Measurements from ENCODE around the gene ZNF785. TPM values are rescaled to one million over a fixed set of nuclear protein-coding genes. Genes with fewer than 3 reads are reported as not detected.
A peak's percentile ranks its signal among the peaks of the same experiment; 100 is the strongest.
"Not testable (repeated sequence)": the region's sequence is repeated elsewhere in the genome, so short reads cannot be mapped to it uniquely, and the experiment has no call there.

The ZNF785 gene
- total RNA-seq (2014; rRNA removed; shearing (Covaris generic); ENCODE audit: low replicate concordance) = 2.8 and 7.6 TPM in 2 replicates

DNA sequence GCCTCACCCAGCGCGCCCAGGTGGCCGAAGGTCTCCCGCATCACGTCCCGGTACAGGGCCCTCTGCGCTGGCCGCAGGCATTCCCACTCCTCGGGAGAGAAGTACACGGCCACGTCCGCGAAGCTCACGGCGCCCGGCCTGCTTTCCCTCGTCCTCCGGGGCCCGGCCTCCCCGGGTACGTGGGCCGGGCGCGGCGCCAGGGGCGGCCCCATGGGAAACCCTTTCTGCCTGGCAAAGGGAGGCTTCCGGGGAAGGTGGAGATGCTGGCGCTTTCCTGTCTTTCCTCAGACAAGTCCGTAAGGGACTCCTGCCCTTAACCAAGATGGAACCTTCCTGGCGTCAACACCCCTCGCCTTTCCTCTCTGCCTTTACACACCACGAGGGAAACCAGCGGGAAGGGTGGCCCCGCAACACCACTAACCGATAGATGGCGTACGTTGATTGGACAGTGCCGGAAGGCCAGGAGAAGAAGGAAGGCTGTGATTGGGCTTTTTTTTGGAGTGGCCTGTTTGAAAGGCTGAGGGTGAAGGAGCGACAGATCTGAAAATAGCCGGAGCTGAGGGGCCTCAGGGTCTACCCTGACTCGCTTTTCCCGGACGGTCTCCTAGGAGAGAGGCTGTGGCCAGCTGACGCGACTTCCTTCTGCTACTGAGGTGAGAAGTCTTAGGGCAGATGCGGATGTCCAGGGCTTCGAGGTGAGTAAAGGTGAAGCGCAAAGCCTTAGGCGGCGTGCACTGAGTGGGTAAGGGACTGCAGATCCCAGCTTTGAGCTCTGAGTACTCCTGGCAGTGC lies at the start of gene ZNF785:
Gene ZNF785 (minus strand): TSS at position 298 of the 792 bp plus-strand sequence. CDS start 86 bp downstream, at position 212.
- peak; percentile 96 for DNase-seq (ENCODE audit: low read depth)
- in situ Hi-C loops (cut with HindIII; ENCODE audit: low pct_unique_long_range_greater_than_20kb, low sequenced_read_pairs) = no loop called here

DNA sequence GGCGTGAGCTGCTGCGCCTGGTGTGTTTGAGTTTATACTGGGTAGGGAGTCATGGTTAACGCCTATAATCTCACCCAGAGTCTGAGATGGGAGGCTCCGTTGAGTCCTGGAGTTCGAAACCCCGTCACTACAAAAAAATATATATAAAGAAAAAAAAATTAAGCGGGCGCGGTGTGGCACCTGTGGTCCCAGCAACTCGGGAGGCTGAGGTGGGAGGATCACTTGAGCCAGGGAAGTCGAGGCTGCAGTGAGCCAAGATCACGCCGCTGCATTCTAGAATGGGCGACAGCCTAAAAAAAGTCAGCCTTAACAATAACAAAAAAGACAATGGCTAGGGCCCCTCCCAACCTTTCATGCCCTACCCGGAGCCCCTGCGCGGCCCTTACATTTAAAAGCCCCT lies 48.0 kb upstream of the ZNF785 start:
- no peak for DNase-seq (ENCODE audit: low read depth)
- in situ Hi-C loops (cut with HindIII; ENCODE audit: low pct_unique_long_range_greater_than_20kb, low sequenced_read_pairs) = no loop called here

DNA sequence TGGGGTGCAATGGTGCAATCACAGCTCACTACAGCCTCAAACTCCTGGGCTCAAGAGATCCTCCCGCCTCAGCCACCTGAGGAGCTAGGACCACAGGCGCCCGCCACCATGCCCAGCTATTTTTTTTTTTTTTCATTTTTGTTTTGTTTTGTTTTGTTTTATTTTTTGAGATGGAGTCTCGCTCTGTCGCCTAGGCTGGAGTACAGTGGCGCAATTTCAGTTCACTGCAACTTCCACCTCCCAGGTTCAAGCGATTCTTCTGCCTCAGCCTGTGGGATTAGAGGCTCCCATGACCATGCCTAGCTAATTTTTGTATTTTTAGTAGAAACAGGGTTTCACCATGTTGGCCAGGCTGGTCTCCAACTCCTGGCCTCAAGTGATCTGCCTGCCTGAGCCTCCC lies 47.0 kb upstream of the ZNF785 start:
- in situ Hi-C loops (cut with HindIII; ENCODE audit: low pct_unique_long_range_greater_than_20kb, low sequenced_read_pairs); DNase-seq (ENCODE audit: low read depth): not testable (repeated sequence)

DNA sequence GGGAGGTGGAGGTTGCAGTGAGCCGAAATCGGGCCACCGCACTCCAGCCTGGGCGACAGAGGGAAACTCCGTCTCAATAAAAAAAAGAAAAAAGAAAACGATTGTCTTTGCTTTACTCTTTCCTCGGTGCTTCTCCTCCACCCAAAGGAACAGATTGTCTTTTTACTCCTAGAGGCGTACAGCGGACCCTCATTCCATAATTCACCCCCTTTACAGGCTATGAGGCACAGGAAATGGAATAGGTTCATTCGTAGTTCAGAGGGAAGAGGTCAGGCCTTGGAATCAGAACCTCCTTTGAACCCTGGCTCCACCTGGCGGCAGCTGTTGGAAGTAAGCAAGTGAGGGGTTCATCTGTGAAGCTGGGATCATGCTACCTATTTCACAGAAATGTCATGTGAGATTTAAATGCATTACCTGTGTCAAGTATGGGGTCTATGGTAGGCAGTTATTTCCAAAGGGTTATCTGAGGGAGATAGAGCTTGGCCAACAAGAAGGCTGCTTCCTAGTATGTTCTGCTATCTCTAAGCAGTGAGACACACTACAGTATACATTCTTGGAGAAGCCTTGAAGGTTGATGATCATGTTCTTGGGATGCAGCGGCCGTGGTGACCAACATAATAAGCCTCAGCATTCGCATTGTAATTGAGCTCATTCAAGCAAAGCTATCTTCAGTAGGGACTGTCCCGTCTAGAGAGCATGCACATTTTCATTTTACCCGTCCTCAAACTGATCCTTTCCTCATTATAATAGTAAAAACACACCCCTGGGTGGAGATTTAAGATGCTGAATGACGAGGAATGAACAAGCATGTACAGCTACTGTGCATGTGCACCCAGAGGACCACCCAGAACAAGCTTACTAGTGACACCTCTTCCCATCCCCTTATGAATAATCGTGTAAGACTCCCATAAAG lies 43.4 kb upstream of the ZNF785 start:
- in situ Hi-C loops (cut with HindIII; ENCODE audit: low pct_unique_long_range_greater_than_20kb, low sequenced_read_pairs) = no loop called here
- peak; percentile 75 for DNase-seq (ENCODE audit: low read depth)

DNA sequence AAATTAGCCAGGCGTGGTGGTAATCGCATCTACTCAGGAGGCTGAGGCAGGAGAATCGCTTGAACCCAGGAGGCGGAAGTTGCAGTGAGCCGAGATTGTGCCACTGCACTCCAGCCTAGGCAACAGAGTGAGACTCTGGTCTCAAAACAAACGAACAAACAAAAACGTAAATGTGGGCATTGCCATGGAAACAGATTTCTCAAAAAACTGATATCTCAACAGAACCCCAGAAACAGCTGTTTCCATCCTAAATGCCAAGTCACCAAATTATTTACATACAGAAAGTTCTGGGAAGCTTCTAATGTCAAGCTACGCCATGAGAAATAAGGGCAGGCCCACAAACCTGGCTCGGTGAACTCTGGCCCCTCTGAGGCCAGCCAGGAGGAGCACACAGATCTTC lies 40.7 kb upstream of the ZNF785 start:
- DNase-seq (ENCODE audit: low read depth) = no peak
- in situ Hi-C loops (cut with HindIII; ENCODE audit: low pct_unique_long_range_greater_than_20kb, low sequenced_read_pairs) = no loop called here

DNA sequence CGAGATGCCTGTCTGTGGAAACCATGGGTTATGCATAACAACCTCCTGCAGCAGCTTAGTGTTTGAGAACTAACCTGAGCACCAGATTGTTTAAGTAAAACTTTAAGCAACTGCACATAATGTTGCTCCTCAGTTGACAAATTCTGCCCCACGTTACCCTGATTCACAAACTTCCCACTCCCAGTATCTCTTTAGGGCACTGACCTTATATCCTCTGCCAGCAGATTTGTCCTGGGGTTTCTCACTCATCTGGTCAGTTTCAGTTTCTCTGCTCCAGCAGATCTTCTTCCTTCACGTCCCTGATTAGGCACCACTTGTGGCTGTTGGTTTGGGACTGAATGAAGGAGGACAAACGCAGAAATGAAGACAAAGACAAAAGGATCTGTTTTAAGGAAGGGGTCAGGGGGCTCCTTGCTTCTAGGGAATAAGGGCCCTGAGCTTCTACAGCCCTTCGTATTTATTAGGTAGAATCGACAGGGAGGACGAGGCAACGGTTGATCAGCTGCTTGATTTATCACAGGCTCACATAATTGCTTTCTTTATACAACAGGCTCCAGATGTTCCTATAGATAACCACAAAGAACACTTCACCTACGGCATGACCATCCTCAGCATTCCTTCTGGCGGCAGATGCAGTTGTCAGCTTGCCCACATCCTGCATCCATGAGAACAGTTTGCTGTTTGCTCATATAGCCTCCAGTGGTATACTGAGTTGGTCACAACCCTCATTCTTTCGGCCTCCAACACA lies 38.2 kb upstream of the ZNF785 start:
- DNase-seq (ENCODE audit: low read depth) = no peak
- in situ Hi-C loops (cut with HindIII; ENCODE audit: low pct_unique_long_range_greater_than_20kb, low sequenced_read_pairs) = no loop called here

DNA sequence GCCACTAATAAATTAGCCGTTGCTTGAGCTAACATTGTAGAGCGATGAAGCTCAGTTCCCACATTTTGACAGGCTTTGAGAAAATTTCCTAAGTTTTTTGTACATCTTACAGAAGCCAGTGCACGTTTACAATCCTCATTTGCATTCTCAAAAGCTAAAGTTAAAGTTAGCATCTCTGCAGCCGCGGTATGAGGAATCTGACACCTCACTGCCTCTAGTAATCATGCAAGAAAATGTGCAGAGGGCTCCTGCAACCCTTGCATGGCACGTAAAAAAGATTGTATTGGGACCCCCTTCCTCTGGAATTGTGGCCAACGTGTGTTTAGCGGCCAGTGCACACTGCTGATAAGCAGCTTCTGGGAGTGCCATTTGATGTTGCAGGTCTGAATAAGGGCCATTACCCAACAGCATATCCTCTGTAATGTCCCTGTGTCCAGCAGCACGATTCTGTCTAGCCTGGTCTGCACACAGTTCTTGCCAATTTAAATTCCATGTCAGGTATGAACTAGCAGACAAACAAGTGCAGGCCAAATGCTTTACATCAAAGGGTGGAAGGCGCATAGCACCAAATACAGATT lies 37.0 kb upstream of the ZNF785 start:
- no peak for DNase-seq (ENCODE audit: low read depth)
- in situ Hi-C loops (cut with HindIII; ENCODE audit: low pct_unique_long_range_greater_than_20kb, low sequenced_read_pairs) = no loop called here

DNA sequence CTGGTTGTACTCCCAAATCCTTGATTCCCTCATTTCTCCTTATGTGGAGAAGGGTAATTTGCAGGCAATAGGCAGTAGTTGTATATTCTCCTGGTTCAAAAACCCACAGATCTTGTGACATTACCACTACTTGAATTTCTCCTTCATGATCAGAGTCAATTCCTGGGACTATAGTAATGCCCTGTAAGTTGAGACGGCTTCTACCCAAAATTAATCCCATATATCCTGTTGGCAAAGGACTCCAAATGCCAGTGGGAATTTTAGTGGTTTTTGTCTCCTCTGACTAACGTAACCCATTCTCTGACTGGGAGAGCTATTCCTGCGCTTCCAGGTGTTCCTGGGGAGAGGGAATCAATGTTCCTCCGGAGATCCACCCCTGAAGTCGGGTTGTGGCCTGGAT lies 36.3 kb upstream of the ZNF785 start:
- no peak for DNase-seq (ENCODE audit: low read depth)
- in situ Hi-C loops (cut with HindIII; ENCODE audit: low pct_unique_long_range_greater_than_20kb, low sequenced_read_pairs) = no loop called here

DNA sequence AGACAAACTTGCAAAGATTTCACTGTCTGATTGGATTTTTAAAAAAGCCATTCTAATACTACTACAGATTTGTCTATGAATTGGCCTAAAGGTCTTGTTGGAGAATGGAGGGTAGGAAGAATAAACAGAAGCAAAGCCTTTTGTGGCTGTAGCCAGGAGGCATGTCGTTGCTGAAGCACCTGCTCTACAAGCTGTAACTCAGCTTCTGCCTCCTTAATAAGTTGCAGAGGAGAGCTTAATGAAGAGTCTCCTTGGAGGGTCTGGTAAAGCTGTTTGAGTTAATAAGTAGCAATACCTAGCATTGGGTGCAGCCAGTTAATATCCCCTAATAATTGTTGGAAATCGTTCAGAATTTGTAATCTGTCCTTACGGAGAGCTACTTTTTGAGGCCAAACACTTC lies 34.7 kb upstream of the ZNF785 start:
- no peak for DNase-seq (ENCODE audit: low read depth)
- in situ Hi-C loops (cut with HindIII; ENCODE audit: low pct_unique_long_range_greater_than_20kb, low sequenced_read_pairs) = no loop called here

DNA sequence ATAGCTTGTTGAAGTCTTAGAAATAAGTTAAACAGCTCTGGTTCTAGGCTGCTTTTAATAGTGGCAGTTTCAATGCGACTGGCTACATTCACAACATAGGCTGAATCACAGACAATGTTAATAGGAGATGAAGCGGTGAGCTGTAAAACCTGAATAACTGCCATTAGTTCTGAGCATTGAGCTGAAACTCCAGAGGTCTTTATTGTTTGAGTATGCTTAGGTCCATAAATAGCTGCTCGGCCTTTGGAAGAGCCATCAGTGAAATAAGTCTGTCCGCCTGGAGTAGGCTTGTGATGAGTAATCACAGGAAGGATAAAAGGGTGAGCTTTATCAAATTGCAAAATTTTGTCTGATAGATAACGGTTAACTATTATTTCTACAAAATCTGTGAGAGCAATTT lies 34.1 kb upstream of the ZNF785 start:
- in situ Hi-C loops (cut with HindIII; ENCODE audit: low pct_unique_long_range_greater_than_20kb, low sequenced_read_pairs) = no loop called here
- peak; percentile 75 for DNase-seq (ENCODE audit: low read depth)

DNA sequence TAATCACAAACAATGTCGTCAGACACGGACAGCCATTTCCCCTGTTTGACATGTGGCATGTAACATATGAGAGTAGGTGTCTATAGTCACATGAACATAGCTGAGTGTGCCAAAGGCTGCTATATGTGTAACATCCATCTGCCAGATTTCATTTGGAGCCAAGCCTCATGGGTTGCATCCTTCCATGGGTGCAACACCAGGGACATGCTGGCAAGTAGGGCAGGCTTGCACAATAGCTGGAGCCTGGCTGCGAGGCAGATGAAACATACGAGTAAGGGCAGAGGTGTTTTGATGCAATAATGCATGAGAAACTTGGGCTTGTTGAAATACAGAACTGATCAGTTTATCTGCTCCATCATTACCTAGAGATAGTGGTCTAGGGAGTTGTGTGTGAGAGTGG lies 33.7 kb upstream of the ZNF785 start:
- no peak for DNase-seq (ENCODE audit: low read depth)
- in situ Hi-C loops (cut with HindIII; ENCODE audit: low pct_unique_long_range_greater_than_20kb, low sequenced_read_pairs) = no loop called here

DNA sequence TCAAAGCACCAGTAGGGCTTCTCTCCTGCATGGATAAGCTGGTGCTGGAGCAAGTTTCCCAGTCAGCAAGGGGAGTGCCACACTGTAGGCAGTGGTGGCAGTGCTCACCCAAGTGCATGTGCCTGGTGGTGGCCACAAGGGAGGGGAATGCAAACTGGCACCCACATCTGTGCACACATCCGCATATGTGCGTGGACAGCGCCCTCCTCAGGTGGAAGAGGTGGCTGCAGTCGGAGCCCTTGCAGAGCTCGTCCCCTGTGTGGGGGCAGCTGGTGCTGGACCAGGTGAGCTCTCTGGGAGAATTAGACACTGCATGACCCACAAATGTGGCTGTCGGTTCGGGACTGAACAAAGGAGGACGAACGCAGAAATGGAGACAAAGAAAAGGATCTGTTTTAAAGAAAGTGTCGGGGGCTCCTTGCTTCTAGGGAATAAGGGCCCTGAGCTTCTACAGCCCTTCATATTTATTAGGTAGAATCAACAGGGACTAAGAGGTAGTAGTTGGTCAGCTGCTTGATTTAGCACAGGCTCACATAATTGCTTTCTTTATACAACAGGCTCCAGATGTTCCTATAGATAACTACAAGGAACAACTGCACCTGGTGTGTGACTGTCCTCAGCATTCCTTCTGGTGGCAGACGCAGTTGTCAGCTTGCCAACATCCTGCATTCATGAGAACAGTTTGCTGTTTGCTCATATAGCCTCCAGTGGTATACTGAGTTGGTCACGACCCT lies 30.0 kb upstream of the ZNF785 start:
- DNase-seq (ENCODE audit: low read depth) = peak; percentile 32
- in situ Hi-C loops (cut with HindIII; ENCODE audit: low pct_unique_long_range_greater_than_20kb, low sequenced_read_pairs) = no loop called here

DNA sequence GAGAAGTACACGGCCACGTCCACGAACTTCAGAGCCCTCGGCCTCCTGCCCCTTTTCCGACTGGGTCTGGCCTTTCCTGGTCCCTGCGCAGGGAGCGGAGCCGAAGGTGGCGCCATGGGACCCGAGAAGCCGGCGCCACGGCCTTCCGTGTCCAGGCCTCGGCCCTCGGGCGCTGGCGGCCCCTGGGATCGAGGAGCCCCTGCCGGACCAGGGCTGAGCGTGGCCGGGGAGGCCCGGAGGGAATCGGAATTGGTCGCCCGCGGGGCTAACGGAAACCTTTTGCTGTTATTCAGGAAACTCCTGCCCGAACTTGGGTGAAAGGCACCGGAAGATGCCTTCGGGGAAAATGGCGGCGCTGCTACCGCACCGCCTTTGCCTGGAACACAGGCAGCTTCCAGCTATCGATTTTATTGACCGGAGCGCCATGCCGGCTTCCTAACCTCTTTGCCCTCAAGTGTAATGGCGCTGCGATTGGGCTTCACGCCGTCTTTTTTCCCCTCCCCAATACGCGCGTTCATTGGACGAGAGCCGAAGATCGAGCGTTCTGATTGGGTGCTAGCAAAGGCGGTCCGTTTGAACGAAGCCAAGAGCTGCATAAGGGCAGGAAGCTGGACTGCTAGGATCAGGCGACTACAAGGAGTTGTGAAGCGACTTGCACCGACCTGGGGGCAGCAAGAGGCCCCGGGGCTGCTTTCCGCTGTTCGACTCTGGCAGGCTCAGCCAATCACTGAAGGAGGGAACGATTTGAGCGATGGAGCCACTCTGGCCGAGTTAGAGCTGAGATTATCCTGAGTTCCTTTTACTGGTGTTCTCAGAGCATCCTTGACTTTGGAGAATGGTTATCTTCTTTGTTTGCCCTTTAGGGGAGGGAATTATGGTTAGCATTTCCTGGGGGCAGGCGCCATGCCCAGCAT lies 24.7 kb upstream of the ZNF785 start, which contains the start of gene ZNF689:
Gene ZNF689 (minus strand): TSS at position 464 of the 914 bp plus-strand sequence. CDS start 348 bp downstream, at position 116.
- DNase-seq (ENCODE audit: low read depth) = peak; percentile 99
- in situ Hi-C loops (cut with HindIII; ENCODE audit: low pct_unique_long_range_greater_than_20kb, low sequenced_read_pairs) = no loop called here

DNA sequence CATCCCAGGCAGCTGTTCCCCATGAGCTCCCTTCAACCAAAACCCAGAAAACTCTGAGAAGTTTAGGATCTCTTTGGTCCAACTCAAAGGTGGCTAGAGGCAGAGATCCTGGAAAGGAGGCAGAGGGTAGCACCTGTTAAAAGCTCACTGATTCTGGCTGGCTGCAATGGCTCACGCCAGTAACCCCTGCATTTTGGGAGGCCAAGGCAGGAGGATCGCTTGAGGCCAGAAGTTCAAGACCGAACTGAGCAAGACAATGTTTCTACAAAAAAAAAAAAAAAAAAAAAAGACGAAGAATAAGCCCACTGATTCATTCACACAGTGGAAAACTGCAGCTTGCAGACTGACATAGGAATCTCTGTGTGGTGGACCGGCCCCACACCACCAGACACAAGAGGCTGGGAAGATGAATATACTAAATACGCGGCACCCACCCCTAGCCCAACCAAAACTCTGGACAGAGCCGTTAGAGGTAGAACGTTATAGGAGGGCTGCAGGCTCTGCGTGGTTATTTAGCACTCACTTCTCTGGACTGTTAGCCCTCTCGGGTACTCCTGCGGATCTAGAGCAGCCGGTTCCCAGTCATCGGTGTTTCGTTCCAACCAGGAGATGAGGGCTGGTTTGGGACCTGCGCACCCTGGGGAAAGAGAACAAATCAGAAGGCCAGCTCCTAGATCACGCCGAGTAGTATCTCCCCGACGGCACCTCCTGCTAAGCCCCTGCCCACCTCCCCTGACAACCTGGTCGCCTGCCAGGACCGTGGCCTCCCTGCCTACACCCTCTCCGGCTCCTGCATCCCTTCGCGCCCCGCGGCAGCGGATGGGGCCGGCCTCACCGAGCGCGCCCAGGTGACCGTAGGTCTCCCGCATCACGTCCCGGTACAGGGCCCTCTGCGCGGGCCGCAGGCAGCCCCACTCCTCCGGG lies 23.8 kb upstream of the ZNF785 start:
- no peak for DNase-seq (ENCODE audit: low read depth)
- in situ Hi-C loops (cut with HindIII; ENCODE audit: low pct_unique_long_range_greater_than_20kb, low sequenced_read_pairs) = no loop called here

DNA sequence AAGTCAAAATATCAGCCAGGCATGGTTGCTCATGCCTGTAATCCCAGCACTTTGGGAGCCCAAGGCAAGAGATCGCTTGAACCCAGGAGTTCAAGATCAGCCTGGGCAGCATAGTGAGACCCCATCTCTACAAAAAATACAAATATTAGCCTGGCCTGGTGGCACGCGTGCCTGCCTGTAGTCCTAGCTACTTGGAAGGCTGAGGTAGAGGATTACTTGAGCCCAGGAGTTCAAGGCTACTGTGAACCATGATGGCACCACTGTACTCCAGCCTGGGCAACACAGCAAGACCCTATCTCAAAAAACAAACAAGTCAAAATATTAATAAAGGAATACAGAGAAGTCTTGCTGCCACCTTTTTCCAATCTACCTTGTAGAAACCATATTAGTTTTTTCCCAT lies 20.5 kb upstream of the ZNF785 start:
- in situ Hi-C loops (cut with HindIII; ENCODE audit: low pct_unique_long_range_greater_than_20kb, low sequenced_read_pairs) = no loop called here
- no peak for DNase-seq (ENCODE audit: low read depth)

DNA sequence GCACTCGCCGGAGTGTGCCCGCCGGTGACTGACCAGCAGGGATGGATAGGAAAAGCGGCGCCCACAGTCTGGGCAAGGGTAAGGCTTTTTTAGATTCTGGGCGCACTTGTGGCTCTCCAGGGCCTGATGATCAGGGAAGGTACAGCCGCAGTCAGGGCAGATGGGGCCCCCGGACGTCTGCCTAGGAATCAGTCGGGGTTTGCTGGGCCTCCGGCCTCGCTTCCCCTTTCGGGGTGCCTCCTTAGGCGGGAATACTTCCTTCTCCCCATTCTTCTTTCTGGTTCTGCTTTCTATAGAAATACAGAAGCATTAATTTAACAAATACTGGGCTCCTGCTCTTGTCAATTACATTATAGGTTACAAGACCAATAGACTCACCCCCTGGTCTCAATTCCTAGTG lies 19.7 kb upstream of the ZNF785 start:
- no peak for DNase-seq (ENCODE audit: low read depth)
- in situ Hi-C loops (cut with HindIII; ENCODE audit: low pct_unique_long_range_greater_than_20kb, low sequenced_read_pairs) = no loop called here
